Activated CD8-positive, alpha-beta memory T cell treated with anti-CD3 and anti-CD28 coated beads, Interleukin-2, amount 50 U/mL, for 1 hour (primary cell): Measurements from ENCODE around the gene HOXB1.
"Not testable (repeated sequence)": the region's sequence is repeated elsewhere in the genome, so short reads cannot be mapped to it uniquely, and the experiment has no call there.

Experiments used
- DNase-seq: peaks from one replicate; pipeline ENCODE4 v3.0.0-alpha.2; 2020; ENCODE audit errors: extremely low read depth

HOXB1 gene

DNA sequence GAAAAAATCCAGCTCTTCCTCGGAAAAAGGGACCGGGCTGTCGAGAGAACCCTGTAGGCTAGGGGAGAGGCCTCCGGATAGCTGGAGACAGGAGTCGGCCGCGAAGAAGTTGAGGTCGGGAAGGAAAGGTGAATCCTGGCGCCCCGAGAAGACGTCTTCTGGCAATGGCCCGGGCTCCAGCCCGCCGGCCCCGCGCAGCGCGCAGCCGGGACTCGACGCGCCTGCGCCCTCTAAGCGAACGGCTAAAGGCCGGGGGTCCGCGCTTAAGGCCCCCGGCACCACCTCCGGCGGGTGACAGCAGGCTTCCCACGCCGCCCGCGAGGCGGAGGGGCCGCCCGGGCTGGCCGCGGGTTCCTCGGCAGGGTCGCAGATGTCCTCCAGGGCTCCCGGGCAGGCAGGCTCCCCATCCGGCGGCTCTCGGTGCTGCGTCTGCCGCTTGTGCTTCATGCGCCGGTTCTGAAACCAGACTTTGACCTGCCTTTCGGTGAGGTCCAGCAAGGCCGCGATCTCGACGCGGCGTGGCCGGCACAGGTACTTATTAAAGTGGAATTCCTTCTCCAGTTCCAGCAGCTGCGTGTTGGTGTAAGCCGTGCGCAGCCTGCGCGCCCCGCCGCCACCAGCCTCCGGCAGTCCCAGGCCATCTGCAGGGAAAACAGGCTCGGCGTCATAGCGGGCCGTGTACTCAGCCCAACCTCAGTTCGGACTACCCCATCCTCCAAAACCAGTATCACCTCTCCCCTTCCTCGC lies 12.5 kb upstream of the HOXB1 start:
- no peak for DNase-seq

DNA sequence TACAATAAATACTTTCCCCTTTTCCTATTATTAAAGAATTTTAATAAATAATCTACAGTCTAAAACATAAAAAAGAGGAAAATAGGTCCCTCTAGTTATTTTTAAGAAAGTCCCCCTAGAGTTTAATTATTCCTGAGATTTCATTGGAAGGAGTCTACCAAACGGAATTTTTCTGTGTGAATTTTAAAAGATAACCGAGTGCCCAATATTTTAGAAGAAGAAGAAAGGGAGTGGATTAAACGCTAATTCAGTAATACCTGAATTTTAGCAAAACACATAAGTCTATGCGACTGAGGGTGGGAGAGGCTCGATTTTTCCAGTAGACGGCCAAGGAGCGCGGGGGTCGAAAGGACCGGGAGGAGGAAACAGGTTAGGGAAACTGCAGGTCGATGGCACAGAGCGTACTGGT lies 11.9 kb upstream of the HOXB1 start:
- DNase-seq: no peak

DNA sequence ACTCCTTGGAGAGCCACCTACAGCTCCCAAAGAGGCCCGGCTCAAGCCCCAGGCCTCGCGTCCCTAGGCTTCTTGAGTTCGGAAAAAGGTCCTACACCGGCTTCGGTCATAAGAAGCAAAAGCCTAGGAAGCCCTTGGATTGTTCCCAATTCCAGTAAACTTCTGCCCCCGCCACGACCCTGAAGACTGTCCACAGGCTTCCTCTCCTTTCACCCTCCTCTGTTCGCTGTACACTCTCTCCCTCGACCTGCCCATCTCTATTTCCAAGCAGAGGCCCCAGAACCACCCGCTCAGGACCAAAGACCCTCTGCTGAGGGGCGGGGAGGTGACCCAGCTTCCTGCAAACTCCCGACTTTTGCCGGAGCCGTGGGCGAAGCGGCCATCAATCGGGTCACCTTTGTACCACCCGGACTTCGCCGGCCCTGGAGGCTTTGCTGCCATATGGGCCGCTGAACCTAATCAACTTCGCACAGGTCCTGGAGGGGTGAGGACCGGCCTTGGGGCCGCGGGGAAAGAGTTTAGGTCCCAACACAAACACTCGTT lies 11.4 kb upstream of the HOXB1 start:
- no peak for DNase-seq

DNA sequence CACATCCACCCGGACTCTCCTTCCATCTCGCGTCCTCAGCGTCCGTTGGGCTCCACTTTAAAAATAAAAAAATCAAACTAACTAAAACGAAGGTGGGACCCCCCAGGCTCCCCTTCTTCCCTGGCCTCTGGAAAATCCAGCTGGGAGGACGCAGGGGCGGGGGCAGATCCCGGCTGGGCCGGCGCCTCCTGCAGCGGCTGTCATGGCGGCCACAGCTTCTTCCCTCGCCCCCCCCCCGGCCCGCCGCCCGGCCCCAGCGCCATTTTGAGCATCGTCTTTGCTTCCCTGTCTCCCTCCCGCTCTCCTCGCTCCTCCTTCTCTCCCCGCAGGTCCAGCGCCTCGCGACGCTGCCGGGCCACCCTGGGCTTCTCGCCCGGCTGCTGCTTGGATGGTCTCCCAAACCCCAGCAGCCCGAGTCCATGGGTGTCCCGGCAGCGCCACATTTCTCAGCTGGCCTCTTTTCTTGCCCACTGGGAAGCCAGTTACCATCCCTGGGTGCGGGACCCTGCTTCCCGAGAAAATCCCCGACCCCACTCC lies 10.8 kb upstream of the HOXB1 start:
- DNase-seq: no peak

DNA sequence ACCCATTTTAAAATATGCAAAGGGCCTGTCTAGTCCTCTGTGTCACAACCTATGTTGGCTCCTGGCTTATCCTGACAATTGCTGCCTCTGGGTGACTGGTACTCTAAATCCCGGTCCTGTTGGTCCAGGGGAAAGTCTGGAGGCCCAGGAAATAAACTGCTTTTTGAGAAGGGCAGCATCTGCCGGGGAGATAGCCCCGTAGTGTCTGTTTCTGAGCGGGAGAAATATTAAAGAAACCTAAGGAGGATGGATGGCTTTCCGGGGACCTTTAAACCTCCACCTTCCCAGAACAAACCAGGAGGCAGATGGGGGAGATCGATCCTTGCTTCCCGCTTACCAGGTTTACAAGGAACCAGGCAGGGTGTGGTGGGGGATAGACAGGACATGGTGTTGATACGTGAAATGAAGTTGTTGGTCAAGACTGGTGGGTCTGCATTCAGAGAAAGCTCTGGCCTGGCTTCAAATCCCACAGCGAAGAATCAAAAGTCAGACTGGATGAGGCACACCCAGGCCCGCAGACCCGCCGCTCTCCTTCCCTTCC lies 10.3 kb upstream of the HOXB1 start:
- DNase-seq: no peak

DNA sequence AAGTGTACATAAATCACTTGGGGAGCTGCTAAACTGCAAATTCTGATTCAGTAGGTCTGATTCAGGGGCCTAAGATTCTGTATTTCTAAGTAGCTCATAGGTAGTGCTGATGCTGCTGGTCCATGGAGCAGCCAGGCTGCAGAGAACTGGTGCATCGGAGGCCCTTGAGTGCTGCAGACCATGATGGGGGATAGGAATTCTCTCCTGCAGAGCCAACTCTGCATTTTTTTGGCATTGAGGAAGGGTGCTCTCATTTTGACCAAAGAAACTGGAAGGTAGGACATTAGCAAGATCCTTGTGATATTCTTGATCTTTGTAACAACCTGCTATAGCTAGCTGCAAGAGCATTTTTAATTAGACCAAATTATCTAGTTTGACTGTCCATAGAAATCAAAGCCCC lies 9.4 kb upstream of the HOXB1 start:
- DNase-seq: no peak

DNA sequence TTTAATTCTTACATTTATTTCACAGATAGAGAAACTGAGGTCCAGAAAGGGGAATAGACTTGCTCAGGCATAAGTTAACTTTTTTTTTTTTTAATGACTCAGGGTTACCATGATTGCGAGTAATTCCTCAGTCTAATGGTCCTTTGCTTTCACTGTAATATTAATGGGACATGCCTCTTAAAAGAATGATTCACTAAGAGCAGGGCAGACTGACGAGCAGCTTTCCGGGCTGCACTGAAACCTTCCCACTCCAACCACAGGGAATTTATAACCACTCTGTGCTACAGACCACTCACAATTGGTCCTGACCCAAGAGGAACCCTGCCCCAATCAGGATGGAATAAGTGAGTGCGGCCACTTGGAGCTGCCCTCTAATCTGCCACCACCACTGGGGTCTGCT lies 8.4 kb upstream of the HOXB1 start:
- DNase-seq: no peak

DNA sequence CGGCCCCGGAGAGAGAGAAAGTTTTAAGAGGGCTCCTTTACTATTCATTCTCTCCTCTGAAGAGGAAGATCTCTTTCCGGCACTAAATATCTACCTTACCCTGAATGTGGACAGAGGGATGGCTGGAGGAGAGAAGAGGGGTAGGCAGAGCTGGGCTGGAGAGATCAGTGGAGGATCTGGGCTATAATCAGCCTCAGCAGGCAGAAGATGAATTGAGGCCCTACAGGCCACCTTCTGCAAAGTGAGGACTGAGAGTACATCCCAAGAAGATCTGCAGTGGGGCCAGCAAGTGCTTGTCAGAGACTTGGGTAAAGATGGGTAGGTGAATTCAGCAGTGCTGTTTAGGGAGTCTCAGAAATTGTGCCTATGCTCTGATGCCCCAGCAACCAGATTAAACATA lies 6.5 kb upstream of the HOXB1 start:
- DNase-seq: no peak

DNA sequence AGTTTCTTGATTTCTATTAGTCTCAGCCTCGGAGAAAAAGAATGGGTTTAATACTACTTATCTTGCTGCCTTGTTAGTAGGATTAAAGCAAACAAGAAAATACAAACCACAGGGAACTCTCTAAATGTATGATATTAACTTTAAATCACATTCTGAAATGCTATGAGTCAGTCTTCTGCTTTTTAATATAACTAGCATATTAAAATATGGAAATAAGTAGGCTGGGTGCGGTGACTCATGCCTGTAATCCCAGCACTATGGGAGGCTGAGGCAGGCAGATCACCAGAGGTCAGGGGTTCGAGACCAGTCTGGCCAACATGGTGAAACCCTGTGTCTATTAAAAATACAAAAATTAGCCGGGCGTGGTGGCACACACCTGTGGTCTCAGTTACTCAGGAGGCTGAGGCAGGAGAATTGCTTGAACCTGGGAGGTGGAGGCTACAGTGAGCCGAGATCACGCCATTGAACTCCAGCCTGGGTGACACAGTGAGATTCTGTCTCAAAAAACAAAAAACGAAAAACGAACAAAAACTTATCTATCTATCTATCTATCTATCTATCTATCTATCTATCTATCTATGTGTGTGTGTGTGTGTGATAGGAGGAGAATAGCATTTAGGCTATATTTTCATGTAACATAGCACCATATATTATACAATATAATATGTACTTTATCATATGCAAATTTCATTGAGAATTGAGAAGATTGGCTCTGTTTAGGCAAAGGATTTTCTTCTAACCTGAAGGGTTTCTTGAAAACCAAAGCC lies 5.2 kb upstream of the HOXB1 start:
- DNase-seq: not testable (repeated sequence)

DNA sequence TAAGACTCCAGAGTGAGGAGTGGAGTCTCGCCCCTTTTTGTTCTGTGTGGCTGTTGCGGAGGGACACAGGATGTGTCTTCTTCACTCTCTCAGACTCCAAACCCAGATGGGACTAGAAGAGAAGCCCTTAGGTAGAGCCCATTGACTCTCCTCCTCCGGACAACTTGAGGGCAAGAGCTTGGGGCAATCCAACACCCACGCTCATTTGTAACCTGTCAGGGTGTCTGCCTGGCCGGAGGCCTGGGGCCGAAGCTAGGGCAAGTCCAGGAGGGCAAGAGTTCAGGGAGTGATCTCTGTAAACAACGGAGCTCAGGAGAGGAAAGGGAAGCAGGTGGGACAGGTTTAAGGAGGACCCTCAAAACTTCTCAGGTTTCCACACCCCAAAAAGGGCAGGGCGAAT lies 1.4 kb upstream of the HOXB1 start:
- DNase-seq: no peak

DNA sequence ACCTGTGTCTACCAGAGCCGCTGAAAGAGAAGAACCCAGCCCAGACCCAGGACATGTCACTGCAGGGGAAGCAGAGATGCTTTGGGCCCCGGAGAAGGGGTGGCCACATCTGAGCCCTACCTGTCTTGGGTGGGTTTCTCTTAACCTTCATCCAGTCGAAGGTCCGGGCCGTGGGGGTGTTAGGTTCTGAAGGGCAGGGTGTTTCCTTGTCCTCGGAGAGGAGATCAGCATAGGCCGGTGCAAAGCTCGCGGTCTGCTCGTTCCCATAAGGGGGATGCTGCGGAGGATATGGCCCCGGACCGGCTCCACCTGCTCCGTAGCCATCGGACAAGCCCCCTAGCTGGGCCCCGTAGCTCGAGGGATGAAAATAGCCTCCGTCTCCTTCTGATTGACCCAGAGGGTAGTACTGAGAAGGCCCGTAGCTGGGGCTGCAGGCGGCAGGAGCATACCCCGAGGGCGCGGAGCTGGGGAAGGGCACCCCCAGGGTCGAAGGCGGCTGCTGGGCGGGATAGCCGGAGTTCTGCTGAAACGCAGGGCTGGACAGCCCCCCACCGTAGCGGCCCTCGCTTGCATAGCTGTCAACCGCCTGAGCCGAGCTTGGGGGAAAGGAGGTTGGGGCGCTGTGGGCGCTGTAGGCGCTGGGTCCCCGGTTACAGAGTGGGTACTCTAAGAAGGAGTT lies 464 bp downstream of the HOXB1 start:
- no peak for DNase-seq

DNA sequence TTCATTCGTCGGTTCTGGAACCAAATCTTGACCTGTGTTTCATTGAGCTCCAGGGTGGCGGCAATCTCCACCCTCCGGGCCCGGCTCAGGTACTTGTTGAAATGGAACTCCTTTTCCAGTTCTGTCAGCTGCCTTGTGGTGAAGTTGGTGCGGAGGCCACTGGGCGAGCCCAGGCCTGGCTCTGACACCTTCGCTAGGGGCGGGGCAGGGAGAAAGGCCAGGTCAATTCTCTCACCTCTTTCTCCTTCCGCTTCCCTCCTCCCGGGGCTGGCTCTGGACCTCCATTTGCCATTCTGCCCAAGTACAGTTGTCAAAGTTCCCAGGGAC lies 1.2 kb downstream of the HOXB1 start:
- DNase-seq: no peak

DNA sequence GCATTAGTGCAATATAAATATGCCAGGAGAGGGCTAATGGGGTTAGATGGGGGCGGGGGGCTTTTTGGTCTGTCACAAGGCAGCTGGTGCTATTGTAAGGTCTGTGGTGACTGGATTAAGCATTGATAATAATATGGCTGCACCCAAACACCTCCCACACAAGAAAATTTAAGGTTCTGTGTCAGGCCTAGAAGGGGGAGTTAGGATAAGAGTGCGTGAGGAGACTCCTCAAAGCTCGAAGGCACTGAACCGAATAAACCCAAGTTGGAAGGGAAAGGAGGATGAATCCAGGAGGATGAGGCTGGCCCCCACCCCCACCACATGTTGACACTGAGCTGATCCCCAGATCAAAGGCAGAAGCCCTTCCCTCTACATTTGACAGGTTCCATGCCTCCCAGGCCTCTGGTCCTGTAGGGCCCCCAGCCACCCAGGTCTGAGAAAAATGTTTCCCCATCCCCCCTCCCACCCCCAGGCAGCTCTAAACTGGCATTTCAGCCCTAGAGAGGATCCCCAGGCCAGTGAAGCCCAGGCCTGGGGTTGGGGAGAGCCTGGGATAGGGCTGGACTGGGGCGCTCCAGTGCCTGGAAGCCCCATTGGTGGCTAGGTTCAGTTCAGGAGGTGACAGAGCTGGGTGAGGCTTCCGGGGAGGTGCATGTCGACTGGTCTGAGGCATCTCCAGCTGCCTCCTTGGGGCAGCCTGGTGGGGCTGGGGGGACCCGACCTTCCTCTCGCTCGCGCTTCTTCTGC lies 1.7 kb downstream of the HOXB1 start:
- DNase-seq: no peak

DNA sequence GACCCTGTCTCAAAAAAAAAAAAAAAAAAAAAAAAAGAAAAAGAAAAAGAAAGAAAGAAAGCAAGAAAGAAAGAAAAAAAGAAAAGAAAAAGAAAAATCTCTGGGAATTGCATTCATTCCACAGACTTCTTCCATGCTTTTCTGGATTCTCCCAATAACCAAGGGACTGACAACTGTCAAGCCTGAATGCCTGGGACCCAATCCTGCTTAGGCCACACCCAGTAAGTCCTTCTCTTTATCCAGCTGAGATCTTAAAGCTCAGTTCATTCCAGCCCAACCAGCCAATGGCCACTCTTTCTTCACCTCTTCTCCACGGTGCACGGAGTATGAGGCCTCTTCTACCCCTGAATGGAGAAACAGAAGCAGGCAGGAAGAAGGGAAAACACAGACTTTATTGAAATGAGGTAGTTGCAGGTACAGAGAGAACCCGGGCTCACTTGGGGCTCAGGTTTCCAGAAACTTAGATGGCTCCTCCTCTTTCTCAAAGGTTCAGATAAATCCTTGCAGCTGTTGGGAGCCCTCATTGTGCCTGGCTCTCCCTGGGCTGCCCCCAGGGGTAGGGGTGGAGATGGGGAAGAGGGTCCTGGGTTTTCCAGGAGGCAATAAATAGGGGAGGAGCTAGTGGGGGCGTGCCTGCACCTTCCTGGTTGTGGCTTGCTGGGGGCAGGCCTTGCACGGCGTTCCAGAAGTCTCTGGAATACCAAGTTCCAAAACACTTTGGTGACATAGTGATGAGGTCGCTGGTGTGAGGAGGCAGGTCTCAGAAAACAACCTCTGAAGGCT lies 2.5 kb downstream of the HOXB1 start:
- no peak for DNase-seq

DNA sequence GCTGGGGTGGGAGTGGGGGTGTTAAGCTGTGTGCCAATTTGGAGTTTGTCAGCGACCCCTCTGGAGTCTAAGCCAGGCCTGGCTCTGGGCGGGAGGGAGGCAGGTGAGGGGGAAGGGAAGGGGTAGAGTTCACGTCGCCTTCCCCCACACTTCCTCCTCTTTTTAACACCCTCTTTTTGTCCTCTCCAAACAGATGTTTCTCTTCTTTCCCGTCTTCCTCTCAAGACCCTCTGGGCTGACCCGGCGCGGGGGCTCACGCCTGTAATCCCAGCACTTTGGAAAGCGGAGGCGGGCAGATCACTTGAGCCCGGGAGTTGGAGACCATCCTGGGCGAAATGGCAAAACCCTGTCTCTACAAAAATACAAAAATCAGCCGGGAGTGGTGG lies 3.3 kb downstream of the HOXB1 start:
- no peak for DNase-seq

DNA sequence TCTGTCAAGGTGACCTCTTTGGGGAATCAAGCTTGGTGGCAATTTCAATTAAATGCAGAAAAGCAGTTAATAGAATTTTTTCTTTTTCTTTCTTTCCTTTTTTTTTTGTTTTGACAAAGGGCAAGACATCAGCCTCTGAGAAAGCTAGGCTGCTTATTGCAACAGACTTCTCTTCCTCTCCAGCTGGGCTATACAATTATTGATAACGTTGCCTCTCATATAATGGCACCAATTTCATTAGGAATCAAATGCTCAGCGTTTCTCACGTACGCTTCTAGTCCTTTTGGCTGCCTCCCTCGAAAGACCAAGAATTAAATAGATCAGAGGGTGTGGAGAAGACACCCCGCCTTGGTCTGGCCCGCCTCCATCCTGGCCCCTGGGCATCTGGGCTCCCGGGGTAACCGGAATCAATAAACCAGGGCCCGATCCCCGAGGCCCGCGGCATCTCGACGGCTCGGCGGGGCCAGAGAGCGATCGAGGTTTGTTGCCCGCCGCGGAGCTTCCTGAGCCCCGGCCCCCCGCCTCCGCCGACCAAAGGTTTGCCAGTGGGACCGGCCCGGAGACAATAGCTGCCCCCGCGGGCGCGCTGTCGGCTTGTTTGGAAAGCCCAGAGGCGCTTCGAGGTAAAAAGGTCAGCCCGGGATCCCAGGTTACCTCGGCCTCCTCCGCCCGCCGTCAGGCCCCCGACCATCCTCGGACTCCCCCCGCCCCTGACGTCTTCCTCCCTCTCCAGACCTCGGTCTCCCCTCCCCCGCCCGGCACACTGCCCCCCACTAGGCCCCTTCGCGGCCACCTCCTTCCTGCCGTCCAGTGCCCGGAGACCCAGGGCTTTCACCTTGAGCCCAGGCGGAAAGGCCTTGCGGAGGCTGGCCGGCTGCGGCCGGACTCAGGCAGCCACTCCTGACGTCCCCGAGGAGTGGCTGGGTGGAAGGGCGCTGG lies 3.9 kb downstream of the HOXB1 start:
- no peak for DNase-seq

DNA sequence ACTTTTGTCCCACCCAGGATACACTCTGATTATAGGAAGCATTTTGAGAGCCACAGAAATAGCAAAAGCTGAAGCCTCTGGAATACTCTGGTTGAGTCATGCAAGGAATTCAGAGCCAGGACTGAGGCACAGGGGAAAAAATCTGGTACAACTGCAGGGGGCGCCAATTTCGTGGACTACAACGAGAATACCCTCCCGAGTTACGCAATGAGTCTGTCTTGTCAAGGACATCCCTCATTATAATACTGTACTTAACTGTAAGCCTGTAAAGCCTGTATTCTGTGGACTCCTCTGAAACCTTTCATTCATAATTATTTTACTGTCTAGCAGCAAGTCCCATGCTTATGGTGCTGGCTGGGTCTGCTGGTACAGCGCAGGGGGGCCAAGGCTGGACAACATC lies 7.8 kb downstream of the HOXB1 start:
- DNase-seq: no peak

DNA sequence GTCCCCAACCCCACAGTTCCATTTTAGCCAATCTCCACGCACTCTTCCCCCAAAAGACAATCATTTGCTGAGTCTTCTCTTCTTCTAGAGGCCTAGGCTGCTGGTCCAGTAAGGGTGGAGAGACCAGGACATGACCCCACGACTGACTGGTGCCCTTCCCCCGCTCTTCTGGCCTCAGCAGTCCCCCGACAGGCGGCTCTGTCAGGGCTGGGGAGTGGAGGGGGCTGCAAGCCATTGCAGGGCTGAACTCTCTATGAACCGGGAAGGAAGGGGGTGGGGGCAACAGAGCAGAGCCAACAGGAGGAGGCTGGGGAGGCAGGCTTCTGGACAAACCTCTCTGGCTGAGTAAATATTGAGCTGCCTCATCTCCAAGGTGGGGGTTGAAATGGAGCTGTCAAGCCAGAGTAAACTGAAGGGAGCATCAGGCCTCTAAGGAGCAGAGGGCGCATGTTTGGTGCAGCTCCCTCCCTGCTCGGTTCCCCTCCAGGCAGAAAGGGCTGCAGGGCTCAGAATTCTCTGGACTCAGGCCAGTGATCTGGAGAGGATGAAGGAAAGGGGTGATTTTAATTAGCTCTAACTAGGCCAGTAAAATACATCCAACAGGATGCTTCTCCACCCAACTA lies 8.7 kb downstream of the HOXB1 start:
- no peak for DNase-seq

DNA sequence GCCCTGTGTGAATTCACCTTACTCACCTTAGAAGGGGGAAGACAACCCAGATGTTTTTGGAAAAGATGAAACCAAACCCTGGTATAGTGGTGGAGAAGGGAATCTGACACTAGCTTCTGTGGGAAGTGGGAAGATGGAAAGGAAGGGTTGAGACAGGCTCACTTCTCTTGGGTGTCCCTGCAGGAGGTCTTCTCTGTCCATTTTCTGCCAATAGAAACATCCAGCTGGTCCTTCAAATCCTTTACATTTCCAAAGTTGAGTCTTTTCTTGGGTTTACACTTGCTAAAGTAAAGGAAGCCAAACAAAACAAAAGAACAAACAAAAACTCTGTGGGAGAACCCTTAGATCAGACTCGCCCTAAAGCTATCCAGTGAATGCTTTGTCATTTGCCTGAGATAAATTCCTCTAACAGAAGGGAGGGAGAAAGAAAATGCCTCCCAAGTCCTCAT lies 10.2 kb downstream of the HOXB1 start:
- no peak for DNase-seq
